Measurements from ENCODE around the gene TMEM63C.

- TF ChIP-seq ZNF692 (tag by site-specific recombination; IDR thresholded peaks at IDR 0.05), result no peak
- no peak for TF ChIP-seq CTCF (tag by site-specific recombination; IDR thresholded peaks at IDR 0.05)
- no peak for TF ChIP-seq ZBTB7A (tag by site-specific recombination; IDR thresholded peaks at IDR 0.05; ENCODE audit: low read depth)
- no peak for TF ChIP-seq ZSCAN16 (tag by site-specific recombination; IDR thresholded peaks at IDR 0.05)
- TF ChIP-seq KLF17 (tag by site-specific recombination; IDR thresholded peaks at IDR 0.05), result no peak
- TF ChIP-seq ZSCAN5A (tag by site-specific recombination; IDR thresholded peaks at IDR 0.05), result no peak
- TF ChIP-seq YY1 (tag by site-specific recombination; IDR thresholded peaks at IDR 0.05), result no peak
- TF ChIP-seq KLF10 (tag by site-specific recombination; IDR thresholded peaks at IDR 0.05), result no peak
- no peak for TF ChIP-seq REST (tag by site-specific recombination; IDR thresholded peaks at IDR 0.05)
- no peak for TF ChIP-seq MYNN (tag by site-specific recombination; IDR thresholded peaks at IDR 0.05; ENCODE audit: borderline replicate concordance)
- no peak for TF ChIP-seq ZNF521 (tag by site-specific recombination; IDR thresholded peaks at IDR 0.05)
- no peak for TF ChIP-seq ZFP69B (tag by site-specific recombination; IDR thresholded peaks at IDR 0.05)
- TF ChIP-seq ZSCAN23 (tag by site-specific recombination; IDR thresholded peaks at IDR 0.05), result no peak
Measured at GRCh38 chr14:77240336-77240915, 58.8 kb downstream of the TMEM63C start.
